COLO668 (cell line): Measurements from ENCODE around the gene AFF1.
"Not testable (repeated sequence)": the region's sequence is repeated elsewhere in the genome, so short reads cannot be mapped to it uniquely, and the experiment has no call there.

ENCODE experiments used
- DNase-seq: peaks from one replicate; lab custom pipeline; 2025; ENCODE audit not compliant: unreplicated experiment; lab: John Stamatoyannopoulos, UW

AFF1 gene

GRCh38 chr4:87132035-87132434, 197.2 kb downstream of the AFF1 start:
- no peak for DNase-seq

DNA sequence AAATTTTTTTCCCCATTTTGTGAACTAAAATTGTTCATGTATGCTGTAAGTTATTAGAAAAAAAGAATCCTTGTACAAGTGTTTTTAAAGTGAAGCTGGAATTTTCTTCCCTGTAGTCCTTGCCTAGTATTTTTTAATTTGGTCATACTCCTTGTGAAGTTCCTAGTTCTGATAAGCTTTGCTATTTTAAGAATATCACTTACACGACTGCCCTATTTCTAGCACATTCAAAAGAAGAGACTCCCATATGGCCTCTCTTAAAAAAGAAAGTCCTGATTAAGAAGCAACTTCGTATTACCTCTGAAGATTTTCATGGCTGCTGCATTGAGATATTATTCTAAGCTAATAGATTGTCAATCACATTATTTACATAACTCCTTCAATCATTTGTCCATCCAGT, 198.4 kb downstream of the AFF1 start:
- DNase-seq = no peak

DNA sequence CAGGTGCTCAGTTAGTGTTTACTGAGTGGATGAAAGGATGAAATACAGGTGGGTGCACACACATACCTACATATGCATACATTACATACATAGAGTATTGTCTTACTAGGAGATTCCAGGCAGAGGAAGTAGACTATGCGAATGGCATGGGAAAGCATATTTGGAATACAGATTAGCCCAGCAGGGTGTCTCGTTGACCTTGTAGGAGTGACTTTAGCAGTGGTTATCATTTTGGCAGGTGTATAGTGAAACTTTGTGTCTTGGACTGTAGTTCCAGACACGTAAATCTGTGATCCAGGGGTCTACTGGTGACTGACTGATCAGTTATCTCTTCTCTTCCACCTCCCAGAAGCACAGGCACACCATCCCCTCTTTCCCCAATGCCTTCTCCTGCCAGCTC, 199.3 kb downstream of the AFF1 start:
- DNase-seq = no peak

DNA sequence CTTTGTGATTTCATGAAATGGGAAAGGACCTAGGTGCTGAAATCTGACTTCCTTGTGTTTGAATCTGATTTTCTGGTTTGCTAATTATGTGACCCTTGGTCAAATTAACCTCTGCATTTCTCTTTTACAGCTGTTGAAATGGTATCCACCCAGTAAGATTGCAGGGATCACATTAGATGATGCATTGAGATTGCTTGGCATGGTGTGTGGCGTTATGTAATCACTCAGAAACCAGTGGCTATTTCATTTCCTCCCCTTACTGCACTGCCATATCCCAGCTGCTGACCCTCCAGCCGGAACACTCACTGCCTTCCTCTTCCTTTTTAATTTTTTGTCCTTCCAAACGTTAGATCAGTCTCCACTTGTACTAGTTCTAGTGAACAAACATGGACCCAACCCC, 206.6 kb downstream of the AFF1 start:
- DNase-seq = no peak

DNA sequence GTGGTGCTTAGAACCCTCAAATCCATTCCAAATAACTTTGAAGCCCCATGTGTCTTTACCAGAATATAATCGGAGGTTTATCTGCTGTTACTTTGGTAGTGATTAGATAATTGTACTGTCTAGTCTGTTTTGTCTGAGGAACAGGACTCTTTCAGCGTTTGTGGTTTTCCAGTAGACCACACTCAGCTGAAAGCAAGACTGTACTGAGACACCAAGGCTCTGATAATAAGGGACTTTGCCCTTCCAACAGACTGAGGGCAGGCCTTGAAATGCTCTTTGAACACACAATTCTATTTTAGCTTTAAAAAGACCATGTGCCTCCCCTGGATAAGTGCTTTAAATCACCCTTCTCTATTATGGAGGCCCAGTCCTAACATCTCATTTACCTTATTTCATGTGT, 209.5 kb downstream of the AFF1 start:
- no peak for DNase-seq

- DNase-seq = not testable (repeated sequence)
Observed at GRCh38 chr4:87145934-87146333, 211.1 kb downstream of the AFF1 start.

DNA sequence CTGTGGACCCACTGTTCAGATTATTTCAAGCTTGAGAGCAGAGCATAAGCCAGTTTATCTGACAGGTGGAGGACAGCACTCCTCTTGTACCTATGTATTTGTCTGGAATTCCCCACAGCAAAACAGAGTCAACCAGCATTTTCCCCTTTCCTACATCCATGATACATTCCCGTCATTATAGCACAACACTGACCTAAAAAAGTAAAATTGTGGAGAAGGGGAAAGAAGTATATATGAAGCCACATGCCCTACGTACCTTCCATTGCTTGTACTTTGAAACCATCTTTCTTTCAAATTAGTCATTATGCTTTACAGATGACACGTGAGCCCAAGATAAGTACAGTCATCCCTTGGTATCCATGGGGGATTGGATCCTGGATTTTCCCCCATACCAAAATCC, 212.3 kb downstream of the AFF1 start:
- no peak for DNase-seq

DNA sequence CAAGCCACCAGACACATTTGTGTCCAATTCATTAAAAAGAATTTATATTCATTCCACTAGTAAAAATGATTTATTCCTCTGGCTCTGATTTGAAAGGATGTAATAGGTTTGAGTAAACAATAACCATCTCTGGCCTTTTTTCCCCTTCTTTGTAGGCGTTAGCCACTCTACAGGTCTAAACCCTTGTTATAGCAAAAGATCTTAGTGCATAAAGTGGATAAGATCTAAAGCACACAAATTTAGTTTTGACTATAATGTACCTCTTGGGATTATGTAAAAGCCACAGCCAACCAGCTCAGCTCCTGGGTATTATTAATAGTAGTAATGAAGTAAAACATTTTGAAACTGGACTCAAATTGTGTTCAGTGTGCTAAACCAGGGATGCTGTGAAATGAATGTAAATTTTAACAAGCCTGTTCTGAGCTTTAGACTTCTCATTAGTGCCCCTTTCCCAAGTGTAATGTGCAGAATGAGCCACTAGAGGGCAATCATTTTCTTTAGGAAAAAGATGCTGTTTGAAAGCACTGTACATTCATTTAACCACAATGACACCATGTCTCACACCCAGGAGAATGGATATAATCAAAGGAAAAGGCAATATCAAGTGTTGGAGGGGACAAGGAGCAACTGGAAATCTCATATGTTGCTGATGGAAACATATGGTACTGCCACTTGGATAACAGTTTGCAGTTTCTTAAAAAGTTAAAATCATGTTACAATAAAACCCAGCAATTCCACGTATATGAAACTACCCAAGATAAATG, 215.9 kb downstream of the AFF1 start:
- peak; percentile 69 for DNase-seq

- no peak for DNase-seq
Observed at GRCh38 chr4:87151730-87152129, 216.9 kb downstream of the AFF1 start.

DNA sequence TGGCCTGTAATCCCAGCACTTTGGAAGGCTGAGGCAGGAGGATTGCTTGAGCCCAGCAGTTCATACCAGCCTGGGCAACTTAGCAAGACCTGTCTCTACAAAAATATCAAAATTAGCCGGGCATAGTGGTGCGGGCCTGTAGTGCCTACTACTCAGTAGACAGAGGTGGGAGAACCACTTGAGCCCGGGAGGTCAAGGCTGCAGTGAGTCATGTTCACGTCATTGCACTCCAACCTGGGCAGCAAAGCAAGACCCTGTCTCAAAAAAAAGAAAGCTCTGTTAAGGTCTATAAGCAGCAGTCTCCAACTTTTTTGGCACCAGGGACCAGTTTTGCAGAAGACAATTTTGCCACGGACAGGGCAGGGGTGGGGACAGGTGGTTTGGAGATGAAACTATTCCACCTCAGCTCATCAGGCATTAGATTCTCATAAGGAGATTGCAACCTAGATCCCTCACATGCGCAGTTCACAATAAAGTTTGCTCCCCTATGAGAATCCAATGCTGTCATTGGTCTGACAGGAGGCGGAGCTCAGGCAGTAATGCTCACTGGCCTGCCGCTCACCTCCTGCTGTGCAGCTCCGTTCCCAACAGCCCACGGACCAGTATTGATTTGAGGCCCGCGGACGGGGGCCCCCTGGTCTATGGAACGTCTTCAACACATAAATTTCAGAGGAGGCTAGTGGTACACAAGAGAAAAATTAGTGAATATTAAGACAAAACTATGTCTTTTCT, 217.7 kb downstream of the AFF1 start:
- no peak for DNase-seq

DNA sequence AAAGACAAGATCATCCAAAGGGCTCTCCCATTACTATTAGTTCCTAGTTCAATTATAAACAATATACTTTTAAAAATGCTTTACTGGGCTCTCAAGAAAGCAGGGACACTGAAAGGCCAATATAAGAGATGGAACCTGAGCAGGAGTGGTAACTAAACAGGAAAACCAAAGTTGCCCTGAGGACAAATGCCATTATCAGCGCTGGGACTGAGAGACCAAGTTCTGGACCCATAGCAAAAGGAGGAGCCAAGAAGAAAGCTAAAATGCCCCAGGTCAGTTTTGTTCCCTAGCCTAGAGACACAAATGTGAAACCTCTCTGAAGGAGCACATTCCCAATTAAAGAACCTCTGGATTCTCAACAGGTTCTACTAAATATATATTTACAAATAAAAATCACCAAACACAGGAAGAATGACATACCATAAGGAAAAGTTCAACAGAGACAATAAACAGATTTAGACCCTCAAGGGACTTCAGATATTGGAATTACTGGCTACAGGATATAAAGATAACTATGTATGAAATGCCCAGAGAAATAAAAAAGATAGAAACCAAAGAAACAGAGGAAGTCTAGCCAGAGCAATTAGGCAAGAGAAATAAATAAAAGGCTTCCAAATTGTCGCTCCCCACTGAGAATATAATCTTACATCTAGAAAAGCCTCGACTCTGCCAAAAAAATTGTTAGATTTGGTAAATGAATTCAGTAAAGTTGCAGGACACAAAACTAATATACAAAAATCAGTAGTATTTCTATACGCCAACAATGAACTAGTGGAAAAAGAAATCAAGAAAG, 218.5 kb downstream of the AFF1 start:
- DNase-seq = no peak

DNA sequence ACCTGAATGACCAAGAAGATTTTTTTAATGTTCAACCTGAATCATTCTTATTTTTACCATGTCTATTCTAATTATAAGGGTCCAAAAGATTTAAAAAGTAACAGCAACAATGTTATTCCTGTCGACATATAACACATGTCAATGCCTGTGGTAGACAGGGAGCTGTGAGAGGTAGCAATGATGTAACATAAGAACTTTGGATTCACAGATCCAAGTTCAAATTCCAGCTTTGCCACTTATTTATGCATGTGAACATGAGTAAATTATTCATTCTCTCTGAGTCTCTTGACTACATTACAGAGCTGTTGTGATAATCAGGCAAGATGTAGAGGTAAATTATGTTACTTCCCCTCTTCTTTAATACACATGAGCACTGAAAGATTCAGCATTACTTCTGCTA, 231.1 kb downstream of the AFF1 start:
- no peak for DNase-seq

DNA sequence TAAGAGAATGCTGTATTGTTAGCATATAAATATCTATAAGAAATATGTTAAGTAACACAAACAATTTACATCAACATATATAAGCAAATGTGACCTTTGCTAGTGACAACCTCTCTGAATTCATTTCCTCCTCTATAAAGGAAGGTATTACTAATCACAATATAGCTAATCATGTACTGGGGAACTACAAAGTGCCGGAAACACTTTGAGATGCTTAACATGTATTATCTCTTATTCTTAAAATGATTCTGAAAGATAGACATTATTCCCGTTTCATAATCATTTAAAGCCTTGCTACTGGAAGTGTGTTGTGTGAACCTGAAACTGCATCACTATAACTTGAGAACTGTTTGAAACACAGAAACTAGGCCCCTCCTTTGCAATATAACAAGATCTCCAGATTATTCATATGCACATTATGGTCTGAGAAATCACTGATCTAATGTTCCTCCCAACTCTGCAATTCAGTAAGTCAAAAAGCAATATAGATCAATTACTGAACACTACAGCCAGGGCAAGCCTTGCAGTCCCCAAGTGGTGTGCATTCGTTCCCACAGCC, 231.6 kb downstream of the AFF1 start:
- DNase-seq = no peak

GRCh38 chr4:87171944-87172343, 237.1 kb downstream of the AFF1 start:
- no peak for DNase-seq

DNA sequence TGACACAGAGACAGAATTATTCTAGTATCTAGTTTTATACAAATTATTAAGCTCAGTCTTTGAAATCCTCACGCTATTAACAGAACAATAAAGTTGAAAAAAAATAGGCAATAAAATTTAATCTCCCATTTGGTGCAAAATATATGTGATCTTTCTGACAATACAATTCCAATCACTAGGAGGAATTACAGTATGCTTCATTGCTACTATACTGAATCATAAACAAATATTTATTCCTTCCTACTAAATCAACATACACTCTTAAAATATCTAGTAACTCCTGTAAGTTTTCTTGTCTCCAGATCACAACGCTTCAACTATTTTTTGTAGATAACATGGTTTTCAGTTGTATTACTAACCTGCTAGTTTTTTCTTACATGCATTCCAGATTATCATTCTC, 239.9 kb downstream of the AFF1 start:
- DNase-seq = no peak

GRCh38 chr4:87179751-87180150, 244.9 kb downstream of the AFF1 start:
- no peak for DNase-seq

DNA sequence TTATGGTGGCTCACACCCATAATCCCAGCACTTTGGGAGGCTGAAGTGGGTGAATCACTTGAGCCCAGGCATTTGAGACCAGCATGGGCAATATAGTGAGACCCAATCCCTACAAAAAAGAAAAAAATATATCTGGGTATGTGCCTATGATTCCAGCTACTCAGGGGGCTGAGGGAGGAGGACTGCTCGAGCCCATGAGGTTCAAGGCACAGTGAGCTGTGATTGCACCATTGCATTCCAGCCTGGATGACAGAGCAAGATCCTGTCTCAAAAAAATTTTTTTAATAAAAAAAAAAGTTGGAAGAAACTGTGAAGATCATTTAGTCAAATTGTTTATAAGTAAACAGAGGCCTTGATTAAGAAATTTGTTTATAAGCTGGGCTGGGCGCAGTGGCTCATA, 246.0 kb downstream of the AFF1 start:
- no peak for DNase-seq

- no peak for DNase-seq
Observed at GRCh38 chr4:87185146-87185870, 250.5 kb downstream of the AFF1 start.

DNA sequence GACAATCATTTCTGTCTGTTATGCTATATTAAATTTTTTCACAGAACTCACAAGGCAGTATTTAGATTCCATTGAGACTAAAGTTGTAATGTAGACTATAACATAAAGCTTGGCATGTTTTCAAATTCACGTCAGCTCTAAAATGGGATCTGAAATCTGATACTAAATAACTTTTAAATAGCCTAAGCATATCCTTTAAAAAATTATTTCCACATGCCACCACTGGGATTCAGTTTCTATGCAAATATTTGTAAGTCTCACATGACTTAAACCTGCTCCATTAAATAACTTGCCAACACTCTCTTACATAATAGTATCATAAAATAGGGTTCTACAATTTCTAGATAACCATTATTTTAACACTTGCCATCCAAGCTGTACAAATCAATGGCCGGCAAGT, 253.2 kb downstream of the AFF1 start:
- no peak for DNase-seq

- no peak for DNase-seq
Observed at GRCh38 chr4:87188932-87189331, 254.1 kb downstream of the AFF1 start.
